GM12864 (cell line): Measurements from ENCODE around the gene SLC4A3.

ENCODE experiments used
- DNase-seq: peaks from one replicate; pipeline ENCODE4 v3.0.0-alpha.2; 2011; ENCODE audit warnings: low read depth
- H3K4me3 ChIP-seq: 2 replicates; pipeline ENCODE4 v1.5.1; 2011; ENCODE audit warnings: mild to moderate bottlenecking, low read depth, low read length, control low read depth
- TF ChIP-seq, protein P1 (sequence below): IDR thresholded peaks from 2 replicates; pipeline ENCODE4 v1.5.1; 2011; ENCODE audit warnings: low read depth, mild to moderate bottlenecking, moderate library complexity, low read length, control low read depth, inconsistent platforms; ENCODE audit errors: missing control alignments

Gene SLC4A3

DNA sequence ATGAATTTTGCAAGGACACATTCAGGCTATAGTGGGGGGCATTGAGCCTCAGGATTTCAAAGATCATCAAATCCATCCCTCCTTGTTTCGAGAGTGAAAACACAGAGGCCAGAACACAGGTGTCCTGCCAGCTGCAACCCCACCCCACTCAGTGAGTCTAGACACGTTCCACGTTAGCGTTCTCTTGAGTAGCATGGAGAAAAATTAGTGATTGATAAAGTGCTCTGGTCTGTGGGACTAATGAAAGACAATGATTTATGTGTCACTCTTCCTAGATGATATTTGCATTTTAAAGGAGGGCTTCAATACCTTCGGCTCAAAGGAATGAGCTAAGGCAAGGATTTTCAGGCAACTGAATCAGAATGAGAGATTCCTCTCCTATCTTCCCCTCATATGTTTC lies 43.8 kb downstream of the SLC4A3 start:
- no peak for DNase-seq
- TF ChIP-seq, protein P1, sequence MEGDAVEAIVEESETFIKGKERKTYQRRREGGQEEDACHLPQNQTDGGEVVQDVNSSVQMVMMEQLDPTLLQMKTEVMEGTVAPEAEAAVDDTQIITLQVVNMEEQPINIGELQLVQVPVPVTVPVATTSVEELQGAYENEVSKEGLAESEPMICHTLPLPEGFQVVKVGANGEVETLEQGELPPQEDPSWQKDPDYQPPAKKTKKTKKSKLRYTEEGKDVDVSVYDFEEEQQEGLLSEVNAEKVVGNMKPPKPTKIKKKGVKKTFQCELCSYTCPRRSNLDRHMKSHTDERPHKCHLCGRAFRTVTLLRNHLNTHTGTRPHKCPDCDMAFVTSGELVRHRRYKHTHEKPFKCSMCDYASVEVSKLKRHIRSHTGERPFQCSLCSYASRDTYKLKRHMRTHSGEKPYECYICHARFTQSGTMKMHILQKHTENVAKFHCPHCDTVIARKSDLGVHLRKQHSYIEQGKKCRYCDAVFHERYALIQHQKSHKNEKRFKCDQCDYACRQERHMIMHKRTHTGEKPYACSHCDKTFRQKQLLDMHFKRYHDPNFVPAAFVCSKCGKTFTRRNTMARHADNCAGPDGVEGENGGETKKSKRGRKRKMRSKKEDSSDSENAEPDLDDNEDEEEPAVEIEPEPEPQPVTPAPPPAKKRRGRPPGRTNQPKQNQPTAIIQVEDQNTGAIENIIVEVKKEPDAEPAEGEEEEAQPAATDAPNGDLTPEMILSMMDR = no peak
- H3K4me3 ChIP-seq = no peak overlapping the region

DNA sequence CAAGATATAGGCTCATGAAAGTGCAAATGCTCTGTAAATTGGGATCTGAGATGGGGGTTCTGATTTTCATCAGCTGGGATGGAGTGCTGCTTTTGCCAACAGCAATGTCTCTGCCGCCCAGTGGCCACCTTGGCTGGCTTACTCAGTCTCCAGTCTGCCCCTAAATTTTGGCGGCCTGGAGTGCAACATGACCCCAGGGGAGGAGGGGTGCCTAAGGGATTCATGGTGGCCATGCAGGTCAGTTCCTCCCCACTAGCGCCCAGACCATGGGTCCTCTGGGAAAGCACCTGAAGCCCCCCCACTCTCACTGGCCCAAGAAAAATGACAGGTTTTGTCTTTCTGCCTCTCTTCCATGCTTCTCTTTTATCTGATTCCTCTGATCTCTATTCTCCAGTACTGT lies 45.0 kb downstream of the SLC4A3 start:
- TF ChIP-seq, protein P1 = no peak

DNA sequence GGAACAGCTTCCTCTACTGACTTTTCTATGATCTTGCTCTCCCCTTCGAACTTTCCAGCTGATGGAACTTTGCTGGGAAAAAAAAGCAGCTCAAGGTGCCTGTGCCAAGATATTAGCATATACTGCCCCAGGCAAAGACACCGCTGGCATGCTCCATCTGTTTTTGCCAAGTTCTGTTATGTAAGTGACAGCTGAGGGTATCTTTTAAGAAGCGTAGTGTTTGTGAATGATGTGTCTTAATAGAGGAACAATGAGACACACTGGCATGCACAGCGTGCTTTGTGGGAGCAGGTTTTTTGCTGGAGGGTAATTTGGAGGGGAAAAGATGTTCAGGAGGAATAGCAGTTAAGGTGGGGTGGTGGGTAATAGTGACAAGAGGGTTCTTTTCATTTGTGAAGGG lies 47.8 kb downstream of the SLC4A3 start:
- H3K4me3 ChIP-seq = no peak overlapping the region
- TF ChIP-seq, protein P1 = no peak
- DNase-seq = no peak

More for the DNA sequence above, 45.0 kb downstream of the SLC4A3 start:
- no peak for DNase-seq
- no peak overlapping the region for H3K4me3 ChIP-seq

DNA sequence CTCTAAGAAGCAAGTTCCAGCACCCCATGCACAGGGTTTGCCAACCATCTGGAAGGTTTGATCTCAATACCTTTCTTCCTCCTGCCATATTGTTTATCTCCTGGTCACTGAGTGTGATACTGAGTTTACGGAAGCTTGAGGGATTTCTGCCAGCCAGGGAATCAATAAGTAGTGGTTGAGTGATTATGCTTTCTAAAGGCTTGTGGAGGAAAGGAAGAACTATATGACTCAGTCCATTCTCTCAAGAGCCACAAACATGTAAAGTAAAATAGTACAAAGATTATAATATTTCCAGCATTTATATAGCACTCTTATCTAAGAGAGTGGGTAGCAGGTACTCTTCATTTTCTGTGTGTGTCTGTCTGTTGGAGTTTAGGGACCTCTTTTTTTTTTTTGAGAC lies 49.2 kb downstream of the SLC4A3 start:
- no peak for DNase-seq
- no peak overlapping the region for H3K4me3 ChIP-seq
- TF ChIP-seq, protein P1 = no peak

DNA sequence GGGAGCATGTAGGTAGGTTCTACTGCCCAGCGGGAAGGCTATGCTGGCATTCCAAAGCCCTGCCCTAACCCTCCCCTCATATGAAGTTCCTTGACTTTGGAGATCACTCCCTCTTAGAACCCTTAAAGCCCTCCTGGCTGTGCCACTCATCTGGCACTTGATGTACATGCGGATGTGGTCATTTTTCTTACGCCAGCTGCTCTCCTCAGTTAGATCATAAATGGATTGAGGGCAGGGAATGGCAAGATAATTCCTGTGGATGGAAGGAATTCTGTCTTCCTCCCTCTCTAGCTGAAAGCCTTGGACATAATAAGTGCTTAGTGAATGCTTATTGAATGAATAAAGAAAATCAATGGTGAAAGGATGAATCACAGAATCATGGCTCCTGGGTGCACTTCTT lies 51.6 kb downstream of the SLC4A3 start:
- no peak for DNase-seq
- TF ChIP-seq, protein P1 = no peak
- H3K4me3 ChIP-seq = no peak overlapping the region

DNA sequence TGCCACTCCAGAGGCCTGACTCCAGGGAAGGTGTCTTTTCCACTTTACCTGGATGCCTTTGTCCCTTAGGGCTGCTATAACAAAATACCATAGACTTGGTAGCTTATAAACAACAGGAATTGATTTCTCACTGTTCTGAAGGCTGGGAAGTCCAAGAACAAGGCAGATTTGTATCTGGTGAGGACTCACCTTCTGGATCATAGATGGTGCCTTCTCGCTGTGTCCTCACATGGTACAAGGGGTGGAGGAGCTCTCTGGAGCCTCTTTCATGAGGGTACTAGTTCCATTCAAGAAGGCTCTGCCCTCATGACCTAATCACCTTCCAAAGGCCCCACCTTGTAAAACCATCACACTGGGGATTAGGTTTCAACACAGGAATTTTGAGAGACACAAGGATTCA lies 52.1 kb downstream of the SLC4A3 start:
- no peak for DNase-seq
- TF ChIP-seq, protein P1 = no peak
- no peak overlapping the region for H3K4me3 ChIP-seq

DNA sequence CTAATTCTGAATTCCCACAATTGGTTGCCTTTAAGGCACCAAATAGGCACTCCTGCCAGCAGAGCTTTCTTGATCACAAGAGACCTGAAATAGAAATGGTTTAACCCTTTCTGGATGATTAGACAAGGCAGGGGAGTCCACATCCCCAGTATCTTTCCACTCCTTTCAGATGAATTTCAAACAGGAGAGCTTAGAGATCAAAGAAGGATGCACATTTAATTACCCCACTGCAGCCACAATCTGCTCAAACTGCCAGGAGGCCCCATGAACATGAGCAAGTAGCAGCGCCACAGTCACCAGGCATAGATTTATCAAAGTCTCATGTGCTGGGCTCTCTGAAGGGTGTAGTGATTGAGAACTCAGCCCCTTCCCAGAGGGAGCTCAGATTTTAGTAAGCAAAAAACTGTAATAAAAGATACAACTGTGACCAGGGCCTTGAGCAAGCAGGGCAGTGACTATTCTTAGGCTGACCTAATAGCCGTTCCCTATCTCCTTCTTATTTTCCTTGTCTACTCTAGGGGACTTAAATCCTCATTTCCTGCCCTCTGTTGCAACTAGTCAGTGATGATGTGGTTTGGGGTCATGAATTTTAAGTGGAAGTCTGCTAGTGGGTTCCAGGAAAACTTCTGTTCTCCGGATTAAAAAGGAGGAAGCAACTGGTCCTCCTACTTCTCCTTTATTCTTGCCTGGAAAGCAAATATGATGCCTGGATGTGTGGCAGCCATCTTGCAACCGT lies 53.7 kb downstream of the SLC4A3 start:
- H3K4me3 ChIP-seq = no peak overlapping the region
- DNase-seq = no peak

More for the DNA sequence above, 53.7 kb downstream of the SLC4A3 start:
- TF ChIP-seq, protein P1 = no peak
